Esophagus mucosa (tissue), 1 donor: Measurements from ENCODE around the gene HSD3B7. TPM values are rescaled to one million over a fixed set of nuclear protein-coding genes. Genes with fewer than 3 reads are reported as not detected.

ENCODE experiments used
- ATAC-seq: fragments of 200-7000 bp; cut with Tn5 transposase; one replicate; pipeline ENCODE4 v1.9.1; 2020
- total RNA-seq: library from RNA; stranded (reverse); gene quantifications from one replicate; pipeline ENCODE4 v1.2.4, GENCODE V29; 2023
- donor health status: DM: yes; HTN: yes; CAD: no.

HSD3B7 gene
- total RNA-seq, 1 donor from 2014 or later: 14.5 TPM

- ATAC-seq: peak; percentile 87
These were observed 27.4 kb upstream of the HSD3B7 start, which contains the start of gene SETD1A for GRCh38 chr16:30957456-30958174. Gene SETD1A (plus strand): TSS chr16:30957754. CDS start chr16:30958732, 978 bp downstream.

DNA sequence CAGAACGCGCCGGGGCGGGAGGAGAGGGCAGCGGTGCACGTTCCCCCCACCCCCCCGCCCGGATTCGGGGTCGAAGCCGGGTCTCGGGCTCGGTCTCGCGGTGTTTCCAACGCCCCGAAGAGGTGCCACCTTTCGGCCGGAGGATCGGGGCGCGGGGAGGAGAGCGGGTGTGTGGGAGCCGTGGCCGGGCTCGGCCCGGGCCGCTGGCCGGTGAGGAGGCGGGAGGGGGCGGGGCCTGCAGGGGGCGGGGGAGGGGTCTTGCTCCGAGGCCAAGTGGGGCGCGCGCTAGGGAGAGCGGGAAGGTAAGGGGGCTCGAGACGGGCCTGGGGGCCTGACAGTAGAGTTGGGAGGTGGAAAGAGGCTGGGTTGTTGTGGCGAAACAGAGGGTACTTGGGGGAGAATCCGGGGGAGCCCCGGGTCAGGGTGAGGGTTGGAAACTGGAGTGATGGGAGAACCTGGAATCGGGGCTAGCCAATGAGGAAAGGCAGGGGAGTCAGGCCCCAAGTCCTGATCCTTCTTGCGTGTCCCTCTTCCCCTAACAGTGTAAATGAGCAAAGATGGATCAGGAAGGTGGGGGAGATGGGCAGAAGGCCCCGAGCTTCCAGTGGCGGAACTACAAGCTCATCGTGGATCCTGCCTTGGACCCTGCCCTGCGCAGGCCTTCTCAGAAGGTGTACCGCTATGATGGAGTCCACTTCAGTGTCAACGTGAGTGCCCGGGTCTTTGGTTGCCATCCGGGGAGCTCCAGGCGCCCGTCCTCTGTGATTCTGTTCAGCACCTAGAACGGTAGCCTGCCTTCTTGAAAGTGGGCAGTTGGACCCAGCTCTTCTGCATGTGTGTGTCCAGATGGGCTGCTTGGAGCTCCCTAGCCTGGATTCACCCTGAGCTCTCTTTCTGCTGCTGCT, 26.6 kb upstream of the HSD3B7 start:
- no peak for ATAC-seq

- ATAC-seq: no peak
These were observed 23.6 kb upstream of the HSD3B7 start for GRCh38 chr16:30961384-30961783.

DNA sequence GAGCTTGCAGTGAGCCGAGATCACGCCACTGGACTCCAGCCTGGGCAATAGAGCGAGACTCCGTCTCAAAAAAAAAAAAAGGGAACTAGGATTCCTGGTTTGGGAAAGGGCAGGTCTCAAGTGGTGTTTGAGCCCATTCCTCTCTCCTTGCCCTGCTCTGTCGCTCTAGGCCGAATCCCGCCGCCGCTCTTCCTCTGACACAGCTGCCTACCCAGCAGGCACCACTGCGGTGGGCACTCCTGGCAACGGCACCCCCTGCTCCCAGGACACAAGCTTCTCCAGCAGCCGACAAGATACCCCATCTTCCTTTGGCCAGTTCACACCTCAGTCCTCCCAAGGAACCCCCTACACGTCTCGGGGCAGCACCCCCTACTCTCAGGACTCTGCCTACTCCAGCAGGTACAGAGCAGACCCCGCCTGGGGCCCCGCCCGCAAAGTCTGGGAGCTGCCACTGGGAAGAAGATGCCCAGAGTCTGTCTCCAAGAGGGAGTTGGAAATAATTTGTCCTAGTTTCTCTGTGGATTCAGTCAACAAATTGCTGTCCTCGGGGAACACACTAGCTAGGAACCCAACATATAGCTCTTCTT, 21.0 kb upstream of the HSD3B7 start:
- ATAC-seq: no peak

- no peak for ATAC-seq
These were observed 20.3 kb upstream of the HSD3B7 start for GRCh38 chr16:30964574-30965226.

DNA sequence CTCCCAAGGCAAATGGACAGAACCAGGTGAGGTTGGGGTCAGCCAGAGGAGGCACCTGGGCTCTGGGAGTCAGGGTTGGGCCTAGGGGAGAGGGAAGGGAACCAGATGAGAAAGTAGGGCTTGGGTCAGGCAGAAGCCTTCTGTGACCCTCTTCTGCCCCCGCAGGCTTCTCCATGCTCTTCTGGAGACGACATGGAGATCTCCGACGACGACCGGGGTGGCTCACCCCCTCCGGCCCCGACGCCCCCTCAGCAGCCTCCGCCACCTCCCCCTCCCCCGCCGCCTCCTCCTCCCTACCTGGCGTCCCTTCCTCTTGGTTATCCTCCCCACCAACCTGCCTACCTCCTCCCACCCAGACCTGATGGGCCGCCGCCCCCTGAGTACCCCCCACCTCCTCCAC, 19.6 kb upstream of the HSD3B7 start:
- ATAC-seq: no peak

GRCh38 chr16:30966033-30966619, 18.9 kb upstream of the HSD3B7 start:
- ATAC-seq: no peak

GRCh38 chr16:30967795-30968194, 17.2 kb upstream of the HSD3B7 start:
- ATAC-seq: no peak

GRCh38 chr16:30969246-30969842, 15.7 kb upstream of the HSD3B7 start:
- ATAC-seq: no peak

DNA sequence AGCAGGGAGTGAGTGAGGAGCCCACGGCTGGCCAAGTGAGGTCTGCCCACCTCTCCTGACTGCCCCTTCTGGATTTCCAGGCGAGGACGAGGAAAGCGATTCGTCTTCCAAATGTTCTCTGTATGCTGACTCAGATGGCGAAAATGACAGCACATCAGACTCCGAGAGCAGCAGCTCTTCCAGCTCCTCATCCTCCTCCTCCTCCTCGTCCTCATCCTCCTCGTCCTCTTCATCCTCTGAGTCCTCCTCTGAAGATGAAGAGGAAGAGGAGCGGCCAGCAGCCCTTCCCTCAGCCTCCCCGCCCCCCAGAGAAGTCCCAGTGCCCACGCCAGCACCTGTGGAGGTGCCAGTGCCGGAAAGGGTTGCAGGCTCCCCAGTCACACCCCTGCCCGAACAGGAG, 13.7 kb upstream of the HSD3B7 start:
- no peak for ATAC-seq

DNA sequence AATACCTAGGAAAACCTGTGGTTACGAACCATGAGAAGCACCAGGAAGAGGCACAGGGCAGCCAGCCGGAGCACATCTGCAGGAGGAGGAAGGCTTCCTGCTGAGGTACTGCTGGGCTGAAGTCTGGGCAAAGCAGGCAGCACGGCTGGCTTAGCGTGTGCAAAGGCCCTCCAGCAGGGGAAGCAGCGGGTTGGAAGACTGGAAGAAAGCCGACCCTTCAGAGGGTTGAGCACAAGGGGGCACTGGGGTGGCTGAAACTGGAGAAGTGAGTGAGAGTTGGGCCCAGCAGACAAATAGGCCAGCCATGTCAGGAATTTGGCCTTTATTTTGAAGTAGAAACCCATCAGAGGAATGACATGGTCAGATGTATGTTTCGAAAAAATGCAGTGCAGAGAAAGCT, 12.1 kb upstream of the HSD3B7 start:
- ATAC-seq: no peak

GRCh38 chr16:30974348-30974747, 10.7 kb upstream of the HSD3B7 start:
- no peak for ATAC-seq

GRCh38 chr16:30976486-30976885, 8.5 kb upstream of the HSD3B7 start:
- ATAC-seq: no peak

DNA sequence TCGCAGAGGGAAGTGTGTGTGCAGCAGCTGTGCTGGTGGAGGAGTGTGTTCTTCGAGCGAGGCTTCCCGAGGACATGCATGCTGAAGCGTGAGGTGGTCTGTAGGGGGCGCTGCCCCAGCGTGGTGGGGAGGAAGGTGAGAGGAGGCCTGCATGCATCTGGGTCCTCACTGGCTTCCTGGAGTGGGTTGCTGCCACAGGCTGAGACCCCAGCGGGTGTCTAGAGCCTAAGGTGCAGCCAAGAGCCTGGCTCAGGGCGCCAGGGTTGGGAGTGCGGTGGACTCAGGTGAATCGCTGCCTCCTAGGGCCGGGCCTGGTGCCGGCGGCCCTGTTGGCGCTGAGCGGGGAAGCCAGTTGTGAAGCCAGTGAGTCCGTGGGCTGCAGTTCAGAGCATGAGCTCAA, 7.5 kb upstream of the HSD3B7 start:
- ATAC-seq: peak; percentile 5

GRCh38 chr16:30979170-30980022, 5.6 kb upstream of the HSD3B7 start:
- ATAC-seq: no peak

GRCh38 chr16:30980023-30980371, 5.0 kb upstream of the HSD3B7 start:
- ATAC-seq: no peak

GRCh38 chr16:30980434-30980833, 4.6 kb upstream of the HSD3B7 start:
- no peak for ATAC-seq

DNA sequence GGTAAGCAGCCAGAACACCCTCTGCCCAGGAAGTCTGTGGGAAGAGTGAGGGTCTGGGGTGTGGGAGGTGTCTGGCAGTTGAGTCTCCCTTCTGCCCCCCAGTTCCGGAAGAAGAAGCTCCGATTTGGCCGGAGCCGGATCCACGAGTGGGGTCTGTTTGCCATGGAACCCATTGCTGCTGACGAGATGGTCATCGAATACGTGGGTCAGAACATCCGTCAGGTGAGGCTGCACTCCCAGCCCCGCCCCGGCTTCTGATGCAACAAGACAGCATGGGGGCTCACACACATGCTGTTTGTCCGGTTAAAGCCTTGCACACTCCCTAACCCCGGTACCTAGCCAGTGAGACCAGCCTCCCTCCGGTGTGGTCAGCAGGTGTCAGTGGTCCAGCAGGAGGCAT, 4.0 kb upstream of the HSD3B7 start:
- no peak for ATAC-seq

GRCh38 chr16:30982548-30983288, 2.3 kb upstream of the HSD3B7 start:
- ATAC-seq: no peak

GRCh38 chr16:30983289-30983889, 1.6 kb upstream of the HSD3B7 start:
- no peak for ATAC-seq
